ENCODE measurements around the gene KRT16. TPM values are rescaled to one million over a fixed set of nuclear protein-coding genes. Genes with fewer than 3 reads are reported as not detected.

Gene KRT16
- total RNA-seq, 2 experiments from 2014 or later: not detected

DNA sequence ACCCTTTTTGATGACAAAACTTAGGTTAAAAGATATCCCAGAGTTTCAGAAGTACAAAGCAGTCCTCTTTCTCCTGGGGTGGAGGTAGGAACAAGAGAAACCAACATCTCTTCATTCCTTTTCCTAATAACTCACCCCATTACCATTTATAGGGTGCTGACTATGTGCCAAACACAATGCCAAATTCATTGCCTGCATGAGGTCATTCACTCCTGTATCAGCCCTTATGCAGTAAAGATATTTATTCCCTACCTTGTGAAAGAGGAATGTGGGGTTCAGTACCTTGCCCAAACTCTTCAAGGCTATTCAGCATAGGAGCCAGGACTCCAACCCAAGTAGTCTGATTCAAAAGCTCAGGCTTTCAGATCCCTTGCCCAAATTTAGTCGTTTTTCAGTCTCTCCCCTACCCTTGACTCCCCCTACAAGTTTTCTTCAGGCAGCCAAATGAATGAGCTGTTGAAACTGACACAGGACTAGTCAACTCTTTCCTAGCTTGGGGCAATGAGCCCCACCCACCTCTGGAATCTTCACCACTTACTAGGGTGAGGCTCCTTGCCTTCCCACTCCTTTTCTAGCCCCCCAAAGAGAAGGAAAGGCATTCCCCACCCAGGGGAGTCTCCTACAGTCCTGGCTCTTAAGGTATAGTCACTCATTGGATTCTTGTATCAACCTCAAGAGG lies 31.7 kb downstream of the KRT16 start:
- TF ChIP-seq, protein P1, sequence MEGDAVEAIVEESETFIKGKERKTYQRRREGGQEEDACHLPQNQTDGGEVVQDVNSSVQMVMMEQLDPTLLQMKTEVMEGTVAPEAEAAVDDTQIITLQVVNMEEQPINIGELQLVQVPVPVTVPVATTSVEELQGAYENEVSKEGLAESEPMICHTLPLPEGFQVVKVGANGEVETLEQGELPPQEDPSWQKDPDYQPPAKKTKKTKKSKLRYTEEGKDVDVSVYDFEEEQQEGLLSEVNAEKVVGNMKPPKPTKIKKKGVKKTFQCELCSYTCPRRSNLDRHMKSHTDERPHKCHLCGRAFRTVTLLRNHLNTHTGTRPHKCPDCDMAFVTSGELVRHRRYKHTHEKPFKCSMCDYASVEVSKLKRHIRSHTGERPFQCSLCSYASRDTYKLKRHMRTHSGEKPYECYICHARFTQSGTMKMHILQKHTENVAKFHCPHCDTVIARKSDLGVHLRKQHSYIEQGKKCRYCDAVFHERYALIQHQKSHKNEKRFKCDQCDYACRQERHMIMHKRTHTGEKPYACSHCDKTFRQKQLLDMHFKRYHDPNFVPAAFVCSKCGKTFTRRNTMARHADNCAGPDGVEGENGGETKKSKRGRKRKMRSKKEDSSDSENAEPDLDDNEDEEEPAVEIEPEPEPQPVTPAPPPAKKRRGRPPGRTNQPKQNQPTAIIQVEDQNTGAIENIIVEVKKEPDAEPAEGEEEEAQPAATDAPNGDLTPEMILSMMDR (IDR thresholded peaks at IDR 0.05): no peak
- H3K36me3 ChIP-seq (ENCODE audit: insufficient read depth, low read length): no peaks in the 10 kb centered on the region
- Mint-ChIP-seq H3K36me3 (ENCODE audit: low read depth) (no peaks in the 10 kb centered on the region), H3K9me3 (no peaks in the 10 kb centered on the region), H3K4me3 (no peak overlapping the region), H3K4me1 (ENCODE audit: low read depth) (no peaks in the 10 kb centered on the region), H3K27me3 (peaks cover 67% of the 10 kb centered on the region), H3K27ac (no peak overlapping the region)
- no peak for DNase-seq
- H3K27me3 ChIP-seq (ENCODE audit: control insufficient read depth in 1 of 2, insufficient read depth in 2 of 2, low read length in 2 of 2): peaks cover 3 to 19% of the 10 kb centered on the region in 2 experiments
- no peak overlapping the region for H3K27ac ChIP-seq (ENCODE audit: low read depth in 1 of 2, low read length in 2 of 2)
- no peak overlapping the region for H3K4me3 ChIP-seq (ENCODE audit: low read length)
- peaks cover 0 to 3% of the 10 kb centered on the region in 2 experiments for H3K9me3 ChIP-seq (ENCODE audit: control insufficient read depth in 1 of 2, insufficient read depth in 1 of 2, low read length in 2 of 2)
- POLR2A ChIA-PET: no interaction called here
- CTCF ChIA-PET: no interaction called here
- H3K4me1 ChIP-seq (ENCODE audit: insufficient read depth, low read length): no peaks in the 10 kb centered on the region
- no peak for ATAC-seq (ENCODE audit: poor library complexity)
- intact Hi-C loops (cut with DNase I, micrococcal nuclease): no loop called here

DNA sequence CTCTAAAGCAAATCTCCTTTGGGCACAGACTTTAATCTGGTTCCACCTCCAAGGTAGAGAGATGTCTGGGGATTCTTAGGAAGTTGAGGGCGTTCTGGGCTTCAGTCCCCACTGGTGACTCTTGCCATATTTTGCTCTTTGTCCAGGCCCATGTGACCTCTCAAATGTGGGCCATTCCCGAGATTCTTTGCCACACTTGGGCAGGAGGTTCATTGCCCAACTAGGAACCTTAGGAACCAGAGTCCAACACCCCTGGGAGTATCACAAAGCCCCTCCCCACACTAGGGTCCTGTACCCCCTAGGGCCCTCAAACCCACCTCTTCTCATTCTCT lies 32.4 kb downstream of the KRT16 start:
- no peaks in the 10 kb centered on the region for H3K4me1 Mint-ChIP-seq (ENCODE audit: low read depth)
- no peaks in the 10 kb centered on the region for H3K36me3 ChIP-seq (ENCODE audit: insufficient read depth, low read length)
- H3K36me3 Mint-ChIP-seq (ENCODE audit: low read depth): no peaks in the 10 kb centered on the region
- TF ChIP-seq, protein P1 (IDR thresholded peaks at IDR 0.05): no peak
- intact Hi-C loops (cut with DNase I, micrococcal nuclease): no loop called here
- H3K9me3 Mint-ChIP-seq: no peaks in the 10 kb centered on the region
- H3K4me3 Mint-ChIP-seq: no peak overlapping the region
- peaks cover 0 to 3% of the 10 kb centered on the region in 2 experiments for H3K9me3 ChIP-seq (ENCODE audit: control insufficient read depth in 1 of 2, insufficient read depth in 1 of 2, low read length in 2 of 2)
- ATAC-seq (ENCODE audit: poor library complexity) (no peak), DNase-seq (no peak)
- H3K27me3 Mint-ChIP-seq: peaks cover 65% of the 10 kb centered on the region
- ChIA-PET POLR2A (no interaction called here), CTCF (interaction anchor here (0.7 kb wide), 1 partner anchor 31 kb away, joined by 5 read pairs; no protein-coding TSS in a partner anchor)
- H3K27ac Mint-ChIP-seq: no peak overlapping the region
- H3K27ac ChIP-seq (ENCODE audit: low read depth in 1 of 2, low read length in 2 of 2): no peak overlapping the region
- H3K4me1 ChIP-seq (ENCODE audit: insufficient read depth, low read length): no peaks in the 10 kb centered on the region
- H3K27me3 ChIP-seq (ENCODE audit: control insufficient read depth in 1 of 2, insufficient read depth in 2 of 2, low read length in 2 of 2): peaks cover 6 to 22% of the 10 kb centered on the region in 2 experiments
- no peak overlapping the region for H3K4me3 ChIP-seq (ENCODE audit: low read length)

DNA sequence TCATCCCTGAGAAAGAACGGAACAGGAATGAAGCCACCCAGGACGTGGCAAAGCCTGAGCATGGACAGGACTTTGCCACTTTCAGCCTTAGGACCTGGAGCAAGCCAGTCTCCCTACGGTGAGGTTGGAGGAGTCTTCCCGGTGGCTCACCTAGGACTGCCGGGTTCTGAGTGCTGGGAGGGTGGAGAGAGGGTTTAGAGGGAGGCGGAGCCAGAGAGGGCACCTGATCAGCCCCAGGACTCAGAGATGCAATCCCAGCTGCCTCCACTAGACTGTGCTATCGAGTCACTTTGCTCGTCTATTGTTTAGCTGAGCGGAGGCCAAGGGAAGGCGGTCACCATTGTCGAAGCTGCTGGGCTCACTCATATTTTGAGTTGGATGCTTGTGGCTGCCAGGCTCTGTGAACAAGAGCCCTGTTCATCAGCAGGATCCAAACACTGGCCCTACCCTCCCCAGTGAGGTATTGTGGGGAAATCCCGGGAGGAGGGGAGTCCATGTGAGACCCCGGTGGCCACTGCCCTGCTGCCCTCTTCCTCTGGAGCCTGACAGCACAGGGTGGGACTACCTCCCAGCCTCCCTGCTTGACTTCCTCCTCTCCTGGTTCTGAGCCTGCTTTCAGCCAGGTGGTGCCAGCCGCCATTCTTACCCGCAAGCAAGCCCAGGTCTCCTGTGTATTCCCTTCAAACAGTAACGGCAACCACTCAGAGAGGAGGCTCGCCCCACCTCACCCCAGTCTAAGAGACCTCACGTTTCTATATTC lies 32.9 kb downstream of the KRT16 start:
- Mint-ChIP-seq H3K36me3 (ENCODE audit: low read depth) (no peaks in the 10 kb centered on the region), H3K27ac (no peak overlapping the region), H3K4me3 (no peak overlapping the region), H3K9me3 (no peaks in the 10 kb centered on the region), H3K27me3 (peaks cover 67% of the 10 kb centered on the region), H3K4me1 (ENCODE audit: low read depth) (no peaks in the 10 kb centered on the region)
- H3K27ac ChIP-seq (ENCODE audit: low read depth in 1 of 2, low read length in 2 of 2): no peak overlapping the region
- DNase-seq: peak; percentile 23 to 78 (median 47)
- ATAC-seq (ENCODE audit: poor library complexity): peak; percentile 98
- peaks cover 0 to 3% of the 10 kb centered on the region in 2 experiments for H3K9me3 ChIP-seq (ENCODE audit: control insufficient read depth in 1 of 2, insufficient read depth in 1 of 2, low read length in 2 of 2)
- POLR2A ChIA-PET: no interaction called here
- H3K4me1 ChIP-seq (ENCODE audit: insufficient read depth, low read length): no peaks in the 10 kb centered on the region
- TF ChIP-seq, protein P1 (IDR thresholded peaks at IDR 0.05): no peak
- intact Hi-C loops (cut with DNase I, micrococcal nuclease): no loop called here
- CTCF ChIA-PET: interaction anchor here (0.7 to 1.0 kb wide), 2 partner anchors 31 to 69 kb away, joined by 3 to 5 read pairs; no protein-coding TSS in a partner anchor
- H3K4me3 ChIP-seq (ENCODE audit: low read length): no peak overlapping the region
- peaks cover 7 to 22% of the 10 kb centered on the region in 2 experiments for H3K27me3 ChIP-seq (ENCODE audit: control insufficient read depth in 1 of 2, insufficient read depth in 2 of 2, low read length in 2 of 2)
- H3K36me3 ChIP-seq (ENCODE audit: insufficient read depth, low read length): no peaks in the 10 kb centered on the region

Data from CD4-positive, alpha-beta T cell (primary cell).